CD4-positive, alpha-beta T cell treated with Interleukin-21 for 1 hour (primary cell): ENCODE measurements around the gene IGDCC3.

ENCODE experiments used
- DNase-seq: peaks from one replicate; pipeline ENCODE4 v3.0.0-alpha.2; 2020

Gene IGDCC3

GRCh38 chr15:65338823-65339222 lies 39.0 kb downstream of the IGDCC3 start:
- DNase-seq: no peak

GRCh38 chr15:65338366-65338765 lies 39.4 kb downstream of the IGDCC3 start:
- no peak for DNase-seq

GRCh38 chr15:65337436-65338070 lies 40.2 kb downstream of the IGDCC3 start:
- no peak for DNase-seq

GRCh38 chr15:65336493-65337435 lies 41.0 kb downstream of the IGDCC3 start:
- DNase-seq: no peak

GRCh38 chr15:65335278-65336055 lies 42.3 kb downstream of the IGDCC3 start:
- no peak for DNase-seq

- no peak for DNase-seq
These were observed 43.1 kb downstream of the IGDCC3 start for GRCh38 chr15:65334586-65335231.

- no peak for DNase-seq
These were observed 43.9 kb downstream of the IGDCC3 start for GRCh38 chr15:65333856-65334255.

GRCh38 chr15:65333148-65333820 lies 44.5 kb downstream of the IGDCC3 start:
- DNase-seq: no peak

- DNase-seq: no peak
These were observed 45.2 kb downstream of the IGDCC3 start for GRCh38 chr15:65332391-65333147.

- DNase-seq: no peak
These were observed 46.0 kb downstream of the IGDCC3 start for GRCh38 chr15:65331811-65332210.

GRCh38 chr15:65330934-65331645 lies 46.7 kb downstream of the IGDCC3 start:
- DNase-seq: no peak

GRCh38 chr15:65329984-65330735 lies 47.6 kb downstream of the IGDCC3 start:
- DNase-seq: no peak

GRCh38 chr15:65329288-65329983 lies 48.4 kb downstream of the IGDCC3 start:
- DNase-seq: no peak

GRCh38 chr15:65328506-65329287 lies 49.1 kb downstream of the IGDCC3 start:
- DNase-seq: no peak

GRCh38 chr15:65327651-65328393 lies 50.0 kb downstream of the IGDCC3 start:
- DNase-seq: no peak

GRCh38 chr15:65326818-65327217 lies 51.0 kb downstream of the IGDCC3 start:
- DNase-seq: no peak

GRCh38 chr15:65326117-65326526 lies 51.7 kb downstream of the IGDCC3 start:
- no peak for DNase-seq

GRCh38 chr15:65323071-65323511 lies 54.7 kb downstream of the IGDCC3 start:
- no peak for DNase-seq
